Middle frontal gyrus (tissue), 1 donor: ENCODE data around the gene ZNF19.

Source experiments
- DNase-seq: peaks from one replicate; pipeline ENCODE4 v3.0.0-alpha.2; 2015; ENCODE audit warnings: low spot score; ENCODE audit errors: extremely low spot score

Gene ZNF19

GRCh38 chr16:71490361-71490760 lies 1.2 kb upstream of the ZNF19 start:
- DNase-seq = no peak

- peak; percentile 89 for DNase-seq
Observed at GRCh38 chr16:71484006-71484893, 4.9 kb downstream of the ZNF19 start.

GRCh38 chr16:71482569-71482968 lies 6.6 kb downstream of the ZNF19 start:
- DNase-seq = no peak

- no peak for DNase-seq
Observed at GRCh38 chr16:71480956-71481355, 8.2 kb downstream of the ZNF19 start.

- DNase-seq = no peak
Observed at GRCh38 chr16:71479420-71479819, 9.7 kb downstream of the ZNF19 start.

GRCh38 chr16:71476457-71477124 lies 12.5 kb downstream of the ZNF19 start:
- DNase-seq = no peak

- DNase-seq = no peak
Observed at GRCh38 chr16:71474864-71475263, 14.3 kb downstream of the ZNF19 start.

GRCh38 chr16:71473891-71474290 lies 15.2 kb downstream of the ZNF19 start:
- no peak for DNase-seq

GRCh38 chr16:71472931-71473330 lies 16.2 kb downstream of the ZNF19 start:
- DNase-seq = no peak

- no peak for DNase-seq
Observed at GRCh38 chr16:71472051-71472450, 17.1 kb downstream of the ZNF19 start.

- DNase-seq = no peak
Observed at GRCh38 chr16:71467810-71468209, 21.3 kb downstream of the ZNF19 start.

GRCh38 chr16:71464231-71464630 lies 24.9 kb downstream of the ZNF19 start:
- no peak for DNase-seq

GRCh38 chr16:71461686-71462648 lies 27.2 kb downstream of the ZNF19 start, which contains the start of gene ZNF23:
ZNF23 (minus strand) TSS chr16:71462247; CDS start chr16:71456796, 5,451 bp downstream.
- peak; percentile 52 for DNase-seq

- DNase-seq = no peak
Observed at GRCh38 chr16:71460941-71461340, 28.2 kb downstream of the ZNF19 start.

- no peak for DNase-seq
Observed at GRCh38 chr16:71460236-71460635, 28.9 kb downstream of the ZNF19 start.

- DNase-seq = no peak
Observed at GRCh38 chr16:71459510-71459909, 29.6 kb downstream of the ZNF19 start.

- no peak for DNase-seq
Observed at GRCh38 chr16:71456801-71457200, 32.3 kb downstream of the ZNF19 start.

GRCh38 chr16:71453036-71453435 lies 36.1 kb downstream of the ZNF19 start:
- no peak for DNase-seq

GRCh38 chr16:71449020-71449419 lies 40.1 kb downstream of the ZNF19 start:
- no peak for DNase-seq

GRCh38 chr16:71448274-71448866 lies 40.8 kb downstream of the ZNF19 start:
- no peak for DNase-seq

- DNase-seq = no peak
Observed at GRCh38 chr16:71443714-71444113, 45.4 kb downstream of the ZNF19 start.
